Endothelial cell of umbilical vein (primary cell): ENCODE results near the gene TMEM150C. TPM values are rescaled to one million over a fixed set of nuclear protein-coding genes. Genes with fewer than 3 reads are reported as not detected.

Source experiments
- BruUV-seq: library from RNA; stranded (reverse); fragments of 400-500 nt; replicated peaks from 2 replicates; lab custom pipeline; 2021; lab: Mats Ljungman, UMichigan
- CTCF ChIA-PET: fragments of 300-600, 350-600 bp; sonication (Branson Sonifier 250); formaldehyde crosslinking; loops from one replicate; lab custom pipeline; 2021; ENCODE audit warnings: antibody characterized with exemption, inconsistent platforms; lab: Charles Lee
- POLR2A ChIA-PET: fragments of 300-600, 350-600 bp; sonication (Branson Sonifier 250); formaldehyde crosslinking; loops from one replicate; lab custom pipeline; 2021; ENCODE audit warnings: antibody characterized with exemption, inconsistent platforms; lab: Charles Lee
- DNase-seq: peaks from one replicate; pipeline ENCODE4 v3.0.0-alpha.2; 2011; ENCODE audit warnings: low read depth, low spot score
- FAIRE-seq: peaks from 2 replicates; lab custom pipeline; 2011; peaks lifted over from hg19 to GRCh38; lab: Jason Lieb, UNC
- H2AFZ ChIP-seq: 2 replicates; pipeline ENCODE4 v1.6.0; 2012; ENCODE audit warnings: low read depth, low read length, control low read depth, inconsistent platforms
- H3K27ac ChIP-seq: 2 replicates; pipeline ENCODE4 v1.5.1; 2011; ENCODE audit warnings: low read depth, mild to moderate bottlenecking, control low read depth, low read length, moderate library complexity; ENCODE audit not compliant: insufficient read depth
- H3K27me3 ChIP-seq, 2 experiments: 2 replicates each; pipeline versions ENCODE4 v1.6.0 to v1.6.1; 2011; ENCODE audit warnings: low read length in 2 of 2, mixed read lengths in 1 of 2; ENCODE audit not compliant: control insufficient read depth in 2 of 2, insufficient read depth in 2 of 2
- H3K36me3 ChIP-seq, 2 experiments: 2 replicates in 1 of 2; 3 replicates in 1 of 2; pipeline ENCODE4 v1.5.1; 2011; ENCODE audit warnings: low read length in 2 of 2, mild to moderate bottlenecking in 1 of 2, moderate library complexity in 1 of 2; ENCODE audit not compliant: control insufficient read depth in 2 of 2, insufficient read depth in 2 of 2; ENCODE audit errors: extremely low read depth in 1 of 2
- H3K4me1 ChIP-seq: 3 replicates; pipeline ENCODE4 v1.5.1; 2011; ENCODE audit warnings: mild to moderate bottlenecking, low read length; ENCODE audit not compliant: control insufficient read depth, insufficient read depth; ENCODE audit errors: extremely low read depth
- H3K4me2 ChIP-seq: 2 replicates; pipeline ENCODE4 v1.6.1; 2011; ENCODE audit warnings: low read length, control low read depth, mixed read lengths; ENCODE audit not compliant: insufficient read depth
- H3K4me3 ChIP-seq, 3 experiments: fragments of 200-600 bp in 1 of 3; sonication (generic), shearing (Covaris generic) in 1 of 3; replicated peaks in 1 of 3; 2 replicates each; pipeline ENCODE4 v1.5.1; 2011 to 2016; ENCODE audit warnings: control low read depth in 3 of 3, low read length in 3 of 3, mild to moderate bottlenecking in 2 of 3, inconsistent platforms in 1 of 3, low read depth in 1 of 3, moderate library complexity in 1 of 3; ENCODE audit not compliant: insufficient read depth in 1 of 3
- H3K79me2 ChIP-seq: 2 replicates; pipeline ENCODE4 v1.6.0; 2012; ENCODE audit warnings: low read length, inconsistent platforms; ENCODE audit not compliant: control insufficient read depth, insufficient read depth
- H3K9ac ChIP-seq: replicated peaks from 2 replicates; pipeline ENCODE3; 2011; ENCODE audit warnings: low read length, control low read depth; ENCODE audit not compliant: insufficient read depth; ENCODE audit errors: extremely low read depth
- H3K9me1 ChIP-seq: replicated peaks from 3 replicates; pipeline ENCODE4 v1.6.0; 2011; ENCODE audit warnings: mild to moderate bottlenecking, low read length; ENCODE audit not compliant: control insufficient read depth, insufficient read depth; ENCODE audit errors: extremely low read depth
- H3K9me3 ChIP-seq: replicated peaks from 2 replicates; pipeline ENCODE4 v1.5.1; 2012; ENCODE audit warnings: low read length, inconsistent platforms; ENCODE audit not compliant: control insufficient read depth, insufficient read depth
- H4K20me1 ChIP-seq: replicated peaks from 2 replicates; pipeline ENCODE3; 2011; ENCODE audit warnings: mild to moderate bottlenecking, low read length; ENCODE audit not compliant: control insufficient read depth, insufficient read depth; ENCODE audit errors: extremely low read depth
- CTCF ChIP-seq, 2 donors: IDR thresholded peaks; 1 replicate in 1 of 2; 2 replicates in 1 of 2; pipeline ENCODE4 v1.5.1; 2011; ENCODE audit warnings: low read length in 2 of 2, mild to moderate bottlenecking in 2 of 2, moderate library complexity in 2 of 2, control low read depth in 1 of 2, inconsistent platforms in 1 of 2, low read depth in 1 of 2; ENCODE audit not compliant: insufficient read depth in 1 of 2; ENCODE audit errors: extremely low read depth in 1 of 2
- EZH2 ChIP-seq: IDR thresholded peaks from 2 replicates; pipeline ENCODE4 v1.6.1; 2012; ENCODE audit warnings: borderline replicate concordance, low read depth, mild to moderate bottlenecking, moderate library complexity, low read length, inconsistent platforms; ENCODE audit not compliant: severe bottlenecking
- FOS ChIP-seq: IDR thresholded peaks from 2 replicates; pipeline ENCODE4 v1.6.1; 2011; ENCODE audit warnings: mild to moderate bottlenecking, low read length, moderate library complexity, borderline replicate concordance; ENCODE audit not compliant: insufficient read depth
- GATA2 ChIP-seq: IDR thresholded peaks from 2 replicates; pipeline ENCODE4 v1.7.0; 2011; ENCODE audit warnings: low read depth, mild to moderate bottlenecking, moderate library complexity, mixed read lengths, low read length; ENCODE audit not compliant: insufficient read length, insufficient read depth
- JUN ChIP-seq: IDR thresholded peaks from 2 replicates; pipeline ENCODE4 v1.6.1; 2011; ENCODE audit warnings: borderline replicate concordance, low read depth; ENCODE audit not compliant: insufficient read length, insufficient read depth
- MAX ChIP-seq: IDR thresholded peaks from 2 replicates; pipeline ENCODE4 v1.6.1; 2011; ENCODE audit not compliant: insufficient read depth, insufficient read length
- MYC ChIP-seq: IDR thresholded peaks from one replicate; pipeline ENCODE4 v1.6.1; 2011; ENCODE audit warnings: mild to moderate bottlenecking, low read depth, low read length
- POLR2A ChIP-seq: IDR thresholded peaks from 2 replicates; pipeline ENCODE4 v1.6.1; 2012; ENCODE audit warnings: low read depth, mild to moderate bottlenecking, control low read depth, low read length
- POLR2AphosphoS5 ChIP-seq: IDR thresholded peaks from 2 replicates; pipeline ENCODE4 v1.6.1; 2012; ENCODE audit warnings: low read depth, mild to moderate bottlenecking, control low read depth, low read length, moderate library complexity; ENCODE audit not compliant: insufficient read depth
- dilution Hi-C: fragments of 300-500 bp; cut with MboI; formaldehyde crosslinking; loops from one replicate; pipeline ENCODE4 v1.15.0; 2019; ENCODE audit warnings: low sequenced_read_pairs; ENCODE audit not compliant: extremely low pct_ligation_motif_present
- intact Hi-C: fragments of 100-400 bp; cut with micrococcal nuclease; formaldehyde crosslinking; loops from one replicate; pipeline ENCODE4 v1.10.0; 2022
- polyA plus RNA-seq, 4 experiments: library from polyadenylated mRNA; depleted of rRNA in 3 of 4; stranded (reverse) in 3 of 4; unstranded in 1 of 4; fragments of >200 nt; gene quantifications; 2 replicates each; pipeline versions ENCODE4 v1.2.1 to v1.2.3, GENCODE V29; 2011 to 2012; ENCODE audit warnings: missing spikeins in 1 of 4
- total RNA-seq: library from RNA; stranded (reverse); gene quantifications from 2 replicates; pipeline ENCODE4 v1.2.3, GENCODE V29; 2021

TMEM150C gene
- total and polyA plus RNA-seq, 2 donors (not counting 3 experiments of a cell fraction or from before 2014, with no cell fraction given): 4.1 to 6.6 TPM

DNA sequence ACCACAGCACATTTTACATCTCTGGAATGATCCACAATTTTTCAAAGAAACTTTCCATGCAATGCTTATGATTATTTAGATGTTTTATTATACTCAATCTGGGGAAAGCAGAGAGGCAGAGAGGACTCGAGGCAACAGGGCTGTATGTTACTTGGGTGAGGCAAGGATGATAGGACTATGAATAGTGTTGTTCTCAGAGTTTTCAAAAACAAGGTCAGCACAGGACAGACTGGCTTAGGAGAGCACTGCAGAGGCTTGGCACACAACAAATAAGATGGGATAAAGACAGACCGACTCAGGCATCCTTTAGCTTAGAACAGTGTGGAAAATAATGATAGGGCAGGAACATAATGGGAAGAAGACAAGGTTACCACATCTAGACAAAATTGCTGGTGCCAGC lies 65.4 kb downstream of the TMEM150C start:
- no peak overlapping the region for H3K27ac ChIP-seq
- no peaks in the 10 kb centered on the region for H3K79me2 ChIP-seq
- H3K4me1 ChIP-seq: no peaks in the 10 kb centered on the region
- H3K9ac ChIP-seq: no peak overlapping the region
- H3K27me3 ChIP-seq: no peaks in the 10 kb centered on the region
- H2AFZ ChIP-seq: no peak overlapping the region
- no peak overlapping the region for H3K4me3 ChIP-seq
- ChIA-PET CTCF (interaction anchor here (1.4 kb wide), 1 partner anchor 243 kb away, joined by 6 read pairs; no protein-coding TSS in a partner anchor), POLR2A (no interaction called here)
- FAIRE-seq: no peak
- no peaks in the 10 kb centered on the region for H3K36me3 ChIP-seq
- no peak for DNase-seq
- no peaks in the 10 kb centered on the region for H3K9me3 ChIP-seq
- H3K4me2 ChIP-seq: no peak overlapping the region
- no peaks in the 10 kb centered on the region for H4K20me1 ChIP-seq
- TF ChIP-seq POLR2AphosphoS5: no peak
- TF ChIP-seq GATA2: no peak
- TF ChIP-seq MYC: no peak
- TF ChIP-seq FOS: no peak
- TF ChIP-seq POLR2A: no peak
- no peak for TF ChIP-seq MAX
- no peak for TF ChIP-seq CTCF (IDR thresholded peaks at IDR 0.05; ENCODE audit: extremely low read depth in 1 of 2, insufficient read depth in 1 of 2, low read depth in 1 of 2, low read length in 2 of 2)
- TF ChIP-seq JUN: no peak
- no peak for TF ChIP-seq EZH2
- no peaks in the 10 kb centered on the region for H3K9me1 ChIP-seq
- intact Hi-C loops: no loop called here
- dilution Hi-C loops: no loop called here
- BruUV-seq: no TSS peak
